Dendritic cell treated with granulocyte-macrophage colony-stimulating factor and Interleukin-4, amounts not matched to agents 40 ng/mL and 50 ng/mL, for 4 days (primary cell): ENCODE measurements around the gene RBP3.

Experiments
- H3K27ac Mint-ChIP-seq: one replicate; pipeline ENCODE4 v1.8.0; 2022; ENCODE audit warnings: mild to moderate bottlenecking, mixed read lengths
- H3K27me3 Mint-ChIP-seq: one replicate; pipeline ENCODE4 v1.8.0; 2022; ENCODE audit warnings: mild to moderate bottlenecking, mixed read lengths
- H3K36me3 Mint-ChIP-seq: one replicate; pipeline ENCODE4 v1.8.0; 2022; ENCODE audit warnings: low read depth, mixed read lengths
- H3K4me1 Mint-ChIP-seq: one replicate; pipeline ENCODE4 v1.8.0; 2022; ENCODE audit warnings: low read depth, mixed read lengths
- H3K4me3 Mint-ChIP-seq: one replicate; pipeline ENCODE4 v1.8.0; 2022; ENCODE audit warnings: mild to moderate bottlenecking, moderate library complexity, mixed read lengths
- H3K9me3 Mint-ChIP-seq: one replicate; pipeline ENCODE4 v1.8.0; 2022; ENCODE audit warnings: mixed read lengths
- intact Hi-C: fragments of 100-400 bp; cut with micrococcal nuclease; formaldehyde crosslinking; loops from one replicate; pipeline ENCODE4 v1.15.0; 2022

RBP3 gene

DNA sequence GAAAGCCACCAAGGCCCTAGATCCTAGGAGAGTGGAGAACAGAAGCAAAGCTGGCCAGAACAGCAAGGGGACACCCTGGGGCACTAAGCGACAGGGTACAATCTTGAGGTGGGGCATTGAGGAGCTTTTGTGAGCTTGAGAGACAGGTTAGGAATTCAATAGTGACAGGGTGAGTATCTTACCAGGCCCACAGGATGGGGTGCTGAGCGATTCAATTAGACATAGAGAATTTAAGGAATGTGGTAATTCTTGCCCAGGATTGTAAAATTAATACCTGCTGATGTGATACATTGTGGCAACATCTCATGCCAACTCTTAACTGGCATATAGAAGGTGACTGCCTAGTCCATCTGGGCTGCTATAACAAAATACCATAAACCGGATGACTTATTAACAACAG, 14.0 kb downstream of the RBP3 start:
- no peaks in the 10 kb centered on the region for H3K4me1 Mint-ChIP-seq
- no peaks in the 10 kb centered on the region for H3K27me3 Mint-ChIP-seq

DNA sequence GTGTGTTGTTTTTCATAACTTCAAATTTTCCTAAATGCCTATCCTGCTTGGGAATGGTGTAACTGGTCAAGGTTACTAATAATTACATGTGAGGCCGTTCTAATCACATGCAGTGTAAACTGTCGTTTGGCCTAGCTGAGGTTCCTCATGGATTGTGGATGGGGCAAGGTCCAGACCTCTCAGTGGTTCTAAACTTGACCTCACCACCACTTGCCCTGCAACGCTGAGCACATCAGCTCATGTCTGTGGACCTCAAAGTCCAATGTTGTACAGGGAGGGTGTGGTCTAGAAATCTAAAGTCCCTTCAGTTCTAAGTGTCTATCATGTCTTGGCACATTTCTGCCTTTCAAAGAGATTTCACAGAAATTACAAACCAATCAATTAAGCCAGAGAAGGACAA, 15.6 kb downstream of the RBP3 start:
- H3K4me3 Mint-ChIP-seq: no peak overlapping the region
- no peak overlapping the region for H3K27ac Mint-ChIP-seq
- H3K27me3 Mint-ChIP-seq: no peaks in the 10 kb centered on the region
- H3K36me3 Mint-ChIP-seq: no peaks in the 10 kb centered on the region
- no peaks in the 10 kb centered on the region for H3K4me1 Mint-ChIP-seq
- H3K9me3 Mint-ChIP-seq: no peaks in the 10 kb centered on the region
- intact Hi-C loops: no loop called here

More for the DNA sequence above, 14.0 kb downstream of the RBP3 start:
- H3K9me3 Mint-ChIP-seq: no peaks in the 10 kb centered on the region
- no peak overlapping the region for H3K4me3 Mint-ChIP-seq
- intact Hi-C loops: no loop called here
- H3K27ac Mint-ChIP-seq: no peak overlapping the region
- H3K36me3 Mint-ChIP-seq: no peaks in the 10 kb centered on the region

DNA sequence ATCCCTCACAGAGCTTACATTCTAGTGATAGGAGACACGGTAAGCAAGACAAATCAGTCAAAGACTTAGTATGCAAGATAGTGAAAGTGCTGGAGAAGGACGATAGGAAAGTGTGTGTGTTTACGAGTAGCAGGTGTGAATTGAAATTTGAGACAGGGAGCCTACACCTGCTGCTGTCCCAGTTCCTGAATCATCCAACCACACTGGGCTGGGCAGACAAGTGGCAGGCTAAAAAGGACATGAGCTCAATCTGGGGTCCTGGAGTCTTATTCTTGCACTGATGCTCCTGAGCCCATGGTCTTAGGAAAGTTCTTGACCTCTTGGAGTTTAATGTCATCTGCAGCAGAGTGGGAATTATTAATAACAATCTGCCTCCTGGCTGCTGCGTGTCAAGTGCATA, 16.2 kb downstream of the RBP3 start:
- no peaks in the 10 kb centered on the region for H3K27me3 Mint-ChIP-seq
- H3K9me3 Mint-ChIP-seq: no peaks in the 10 kb centered on the region
- H3K27ac Mint-ChIP-seq: no peak overlapping the region
- intact Hi-C loops: no loop called here
- H3K4me3 Mint-ChIP-seq: no peak overlapping the region
- no peaks in the 10 kb centered on the region for H3K4me1 Mint-ChIP-seq
- H3K36me3 Mint-ChIP-seq: no peaks in the 10 kb centered on the region

DNA sequence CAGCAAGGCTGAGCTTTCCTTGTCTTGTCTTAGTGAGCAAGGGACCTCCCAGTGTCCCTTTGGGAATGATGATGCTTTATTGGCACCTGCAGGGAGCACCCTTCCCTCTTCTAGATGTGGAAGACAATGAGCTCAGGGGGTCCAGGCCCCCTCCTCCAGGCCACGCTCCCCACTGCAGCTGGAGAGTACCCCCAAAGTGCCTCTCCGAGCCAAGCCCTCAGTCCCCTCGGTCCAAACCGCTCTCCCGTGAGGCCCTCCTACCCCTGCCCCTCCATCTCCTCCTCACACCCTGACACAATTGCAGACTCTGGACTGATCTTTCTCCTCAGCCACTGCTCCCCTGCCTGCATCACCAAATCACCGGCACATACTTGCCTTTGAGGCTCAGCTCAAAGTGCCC, 16.7 kb downstream of the RBP3 start:
- no peak overlapping the region for H3K4me3 Mint-ChIP-seq
- no peaks in the 10 kb centered on the region for H3K9me3 Mint-ChIP-seq
- H3K27ac Mint-ChIP-seq: no peak overlapping the region
- no peaks in the 10 kb centered on the region for H3K27me3 Mint-ChIP-seq
- no peaks in the 10 kb centered on the region for H3K36me3 Mint-ChIP-seq
- intact Hi-C loops: no loop called here
- no peaks in the 10 kb centered on the region for H3K4me1 Mint-ChIP-seq

DNA sequence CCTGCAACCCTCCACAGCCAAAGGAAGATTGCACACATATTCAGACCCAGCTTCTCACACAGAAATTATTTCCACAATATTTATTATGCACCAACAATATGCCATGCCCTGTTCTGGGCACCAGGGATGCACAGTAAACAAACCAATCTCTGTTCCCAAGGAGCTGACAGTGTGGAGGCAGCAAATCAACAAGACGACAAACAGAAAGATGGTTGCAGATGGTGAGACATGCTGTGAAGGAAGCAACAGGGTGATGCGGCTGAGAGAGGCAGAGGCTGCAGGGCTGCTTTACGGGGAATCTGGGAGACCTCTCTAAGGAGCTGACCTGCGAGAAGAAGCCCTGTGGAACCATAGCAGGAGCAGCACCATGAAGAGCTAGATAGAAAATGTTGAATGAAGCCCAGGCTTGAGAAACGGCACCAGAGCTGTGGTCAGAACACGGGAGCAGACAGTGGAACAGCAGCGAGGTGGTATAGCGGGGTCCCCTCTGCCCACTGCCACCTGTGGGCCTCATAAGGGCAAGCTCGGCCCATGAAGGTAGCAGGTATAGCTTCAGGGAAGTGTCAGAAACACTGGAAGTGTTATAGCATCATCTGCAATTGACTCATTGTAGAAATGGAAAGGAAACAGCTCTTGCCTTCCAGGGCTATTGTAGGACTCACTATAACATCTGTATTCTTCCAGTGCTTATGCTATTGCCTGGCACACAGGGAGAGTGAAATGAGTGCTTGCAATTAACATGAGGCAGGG, 17.4 kb downstream of the RBP3 start:
- Mint-ChIP-seq H3K27ac (no peak overlapping the region), H3K4me1 (no peaks in the 10 kb centered on the region), H3K4me3 (no peak overlapping the region), H3K9me3 (no peaks in the 10 kb centered on the region), H3K36me3 (no peaks in the 10 kb centered on the region), H3K27me3 (no peaks in the 10 kb centered on the region)
- intact Hi-C loops: no loop called here

DNA sequence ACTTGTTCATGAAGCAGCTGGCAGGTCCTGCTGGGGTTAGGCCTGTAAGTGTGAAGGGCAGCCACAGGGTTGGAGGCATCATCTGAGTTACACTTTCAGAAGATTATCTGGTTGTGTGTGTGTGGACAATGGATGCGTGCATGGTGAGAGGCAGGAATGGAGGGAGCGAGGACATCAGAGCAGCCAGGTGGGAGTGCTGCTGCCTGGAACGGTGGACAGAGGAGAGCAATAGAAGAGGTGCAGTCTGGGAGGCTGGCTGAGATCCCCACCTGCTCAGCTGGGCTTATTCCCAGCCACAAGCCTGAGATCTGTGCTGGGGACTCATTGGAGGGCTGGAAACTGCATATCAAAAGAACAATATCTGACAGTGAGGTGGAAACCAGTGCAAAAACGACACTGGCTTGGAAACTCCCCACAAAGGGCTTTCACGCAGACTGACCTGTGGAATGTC, 18.0 kb downstream of the RBP3 start:
- H3K27ac Mint-ChIP-seq: no peak overlapping the region
- H3K27me3 Mint-ChIP-seq: no peaks in the 10 kb centered on the region
- no peaks in the 10 kb centered on the region for H3K9me3 Mint-ChIP-seq
- H3K4me1 Mint-ChIP-seq: no peaks in the 10 kb centered on the region
- no peak overlapping the region for H3K4me3 Mint-ChIP-seq
- H3K36me3 Mint-ChIP-seq: no peaks in the 10 kb centered on the region
- intact Hi-C loops: no loop called here

DNA sequence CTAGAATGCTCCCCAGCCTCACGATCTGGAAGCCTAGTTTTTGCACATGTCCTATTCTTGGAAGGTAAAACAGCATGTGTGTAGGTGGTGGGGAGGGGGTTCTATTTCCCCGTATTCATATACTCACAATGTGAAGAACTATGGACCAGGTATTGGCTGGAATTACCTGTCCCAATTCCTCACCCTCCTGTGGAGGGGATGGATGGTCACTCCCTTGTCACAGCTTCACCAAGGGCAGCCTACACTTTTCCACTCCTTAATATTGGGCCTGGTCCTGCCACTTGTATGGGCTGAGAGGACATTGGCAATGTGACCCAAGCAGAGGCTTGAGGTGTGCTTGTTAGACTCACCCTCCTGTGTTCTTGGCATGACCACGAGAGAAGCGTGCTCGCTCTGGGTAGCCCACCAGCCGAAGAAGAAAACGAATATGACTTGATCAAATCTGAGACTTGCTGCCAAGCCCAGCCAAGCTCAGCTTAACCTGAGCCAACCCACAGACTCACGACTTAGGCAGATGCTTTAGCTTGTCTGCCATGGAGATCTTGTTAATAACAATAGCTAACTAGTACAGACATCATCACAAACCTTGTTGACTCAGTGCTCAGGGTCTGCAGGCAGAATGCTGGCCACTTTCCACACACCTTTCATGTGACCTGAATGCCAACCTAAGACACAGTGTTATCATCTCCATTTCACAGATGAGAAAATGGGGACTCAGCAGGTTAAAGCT, 18.7 kb downstream of the RBP3 start:
- Mint-ChIP-seq H3K4me1 (no peaks in the 10 kb centered on the region), H3K4me3 (no peak overlapping the region), H3K9me3 (no peaks in the 10 kb centered on the region), H3K36me3 (no peaks in the 10 kb centered on the region), H3K27me3 (no peaks in the 10 kb centered on the region), H3K27ac (no peak overlapping the region)
- intact Hi-C loops: no loop called here

DNA sequence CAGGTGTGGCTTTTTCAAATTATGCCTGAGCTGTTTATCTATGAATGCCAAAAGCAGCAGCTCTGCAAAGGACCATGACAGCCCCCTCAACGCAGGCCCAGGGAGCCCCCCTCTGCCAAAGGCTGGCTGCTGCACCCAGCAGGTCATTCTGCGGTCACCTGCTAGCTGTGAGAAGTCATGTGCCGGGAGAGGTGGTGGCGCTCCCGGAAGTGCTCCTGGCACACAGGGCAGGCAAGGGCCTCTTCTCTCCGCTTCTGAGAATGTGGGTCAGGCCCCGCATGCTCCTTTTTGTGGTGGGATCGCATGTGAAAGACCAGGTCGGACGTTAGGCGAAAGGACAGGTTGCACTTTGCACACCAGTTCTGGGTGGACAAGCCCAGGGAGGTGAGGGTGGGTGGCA, 19.5 kb downstream of the RBP3 start:
- Mint-ChIP-seq H3K27me3 (no peaks in the 10 kb centered on the region), H3K36me3 (no peaks in the 10 kb centered on the region), H3K9me3 (no peaks in the 10 kb centered on the region), H3K27ac (no peak overlapping the region), H3K4me3 (no peak overlapping the region), H3K4me1 (no peaks in the 10 kb centered on the region)
- intact Hi-C loops: no loop called here

DNA sequence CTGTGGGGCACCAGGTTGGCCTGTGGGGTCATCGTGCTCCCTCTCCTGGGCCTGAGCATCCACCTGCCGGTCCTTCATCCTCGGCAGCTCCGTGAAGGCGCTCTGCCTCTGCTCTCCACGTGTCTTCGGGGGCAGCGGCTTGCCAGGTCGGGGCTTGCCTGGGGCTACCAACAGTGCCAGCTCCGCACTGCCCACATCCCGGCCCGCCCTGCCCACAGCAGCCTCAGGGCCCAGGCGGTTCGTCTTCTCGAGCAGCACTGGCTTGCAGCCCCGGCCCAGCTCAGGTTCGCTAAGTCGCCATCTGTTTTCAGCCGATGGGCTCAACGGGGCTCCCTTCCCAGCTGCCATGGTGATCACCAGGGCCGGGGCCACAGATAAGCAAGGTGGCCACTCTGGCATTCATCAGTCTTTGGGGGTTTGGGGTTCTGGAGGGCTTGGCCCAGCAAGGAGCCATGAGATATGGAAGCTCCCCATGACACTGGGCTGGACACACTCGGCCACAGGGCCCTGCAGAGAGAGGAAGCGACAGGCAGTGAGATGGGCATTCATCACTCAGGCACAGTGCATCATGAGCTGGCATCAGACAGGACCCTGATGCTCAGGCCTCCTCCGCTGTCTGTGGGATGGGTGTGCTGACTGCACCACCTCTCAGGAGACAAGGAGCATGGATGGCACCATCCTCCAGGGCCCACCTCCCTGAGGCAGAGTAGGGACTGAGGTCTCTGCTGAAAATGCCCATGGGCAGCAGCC, 20.4 kb downstream of the RBP3 start:
- intact Hi-C loops: no loop called here
- no peaks in the 10 kb centered on the region for H3K27me3 Mint-ChIP-seq

DNA sequence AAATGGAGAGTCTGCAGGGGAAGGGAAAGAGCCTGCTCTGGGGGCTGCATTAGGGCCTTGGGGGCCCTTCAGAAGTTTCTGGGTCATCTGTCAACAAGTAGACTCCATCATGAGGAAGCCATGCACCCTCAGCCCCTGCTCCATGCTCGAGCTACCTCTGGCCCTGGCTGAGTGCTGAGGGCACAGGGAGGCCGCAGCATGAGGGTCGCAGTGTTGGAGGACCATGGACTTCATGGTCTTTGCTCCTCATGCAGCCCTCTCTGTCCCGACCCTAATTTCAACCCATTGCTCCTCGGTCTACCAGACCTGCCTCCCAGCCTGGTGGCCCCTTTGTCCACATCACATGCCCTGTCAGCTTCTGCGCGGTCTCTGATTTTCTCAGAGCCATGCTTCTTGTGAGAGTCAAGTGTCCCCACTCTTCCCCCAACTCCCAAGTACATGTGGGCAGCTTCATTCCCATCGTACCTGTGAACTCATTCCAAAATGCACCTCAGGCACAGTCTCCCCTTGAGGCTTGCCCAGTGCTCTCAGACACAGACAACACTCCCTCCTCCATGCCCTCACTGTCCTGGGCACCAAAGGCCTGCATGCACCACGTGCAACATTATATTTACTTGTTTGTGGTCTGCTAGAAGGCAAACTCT, 21.2 kb downstream of the RBP3 start:
- H3K4me3 Mint-ChIP-seq: no peak overlapping the region
- H3K27me3 Mint-ChIP-seq: no peaks in the 10 kb centered on the region
- no peaks in the 10 kb centered on the region for H3K36me3 Mint-ChIP-seq
- H3K9me3 Mint-ChIP-seq: no peaks in the 10 kb centered on the region
- intact Hi-C loops: no loop called here
- H3K4me1 Mint-ChIP-seq: no peaks in the 10 kb centered on the region
- H3K27ac Mint-ChIP-seq: peak overlapping the region; percentile 19

More for the DNA sequence above, 20.4 kb downstream of the RBP3 start:
- Mint-ChIP-seq H3K4me3 (no peak overlapping the region), H3K9me3 (no peaks in the 10 kb centered on the region), H3K4me1 (no peaks in the 10 kb centered on the region), H3K27ac (no peak overlapping the region), H3K36me3 (no peaks in the 10 kb centered on the region)

DNA sequence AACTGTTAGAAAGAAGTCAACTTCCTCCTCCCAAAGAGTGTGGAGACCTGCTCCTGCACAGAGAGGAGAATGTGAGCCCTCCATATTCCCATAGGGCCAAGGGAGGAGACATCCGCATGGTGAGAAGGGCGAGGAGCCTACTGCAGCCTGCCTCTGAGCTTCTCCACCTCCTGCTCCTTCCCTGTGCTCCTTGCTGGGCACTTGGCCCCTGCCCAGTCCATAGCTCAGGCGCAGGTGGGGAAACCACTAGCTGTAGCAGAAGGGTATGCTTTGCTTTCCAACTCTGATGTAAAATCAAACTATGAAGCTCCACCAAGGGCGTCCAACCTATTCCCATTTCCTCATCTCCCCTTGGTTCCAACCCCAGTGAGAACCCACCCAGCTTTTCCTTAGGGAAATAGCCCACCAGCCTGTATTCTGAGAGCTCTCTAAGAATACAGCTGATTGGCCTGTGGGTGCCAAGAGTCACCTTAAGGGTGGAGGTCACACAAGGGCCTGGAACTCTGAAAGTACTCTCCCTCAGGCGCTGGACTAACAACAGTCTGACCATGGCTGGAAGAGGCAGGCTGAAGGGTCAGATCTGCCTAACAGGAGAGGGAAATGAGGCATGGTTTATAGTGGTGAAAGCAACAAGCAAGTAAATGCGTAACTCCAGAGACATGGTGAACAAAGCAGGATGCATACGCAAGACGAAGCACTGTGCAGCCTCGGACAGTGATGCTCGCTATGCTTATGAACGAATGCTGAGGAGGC, 22.0 kb downstream of the RBP3 start:
- intact Hi-C loops: no loop called here
- no peaks in the 10 kb centered on the region for H3K27me3 Mint-ChIP-seq
- H3K9me3 Mint-ChIP-seq: no peaks in the 10 kb centered on the region
- H3K4me1 Mint-ChIP-seq: no peaks in the 10 kb centered on the region
- H3K36me3 Mint-ChIP-seq: no peaks in the 10 kb centered on the region
- no peak overlapping the region for H3K27ac Mint-ChIP-seq
- no peak overlapping the region for H3K4me3 Mint-ChIP-seq

DNA sequence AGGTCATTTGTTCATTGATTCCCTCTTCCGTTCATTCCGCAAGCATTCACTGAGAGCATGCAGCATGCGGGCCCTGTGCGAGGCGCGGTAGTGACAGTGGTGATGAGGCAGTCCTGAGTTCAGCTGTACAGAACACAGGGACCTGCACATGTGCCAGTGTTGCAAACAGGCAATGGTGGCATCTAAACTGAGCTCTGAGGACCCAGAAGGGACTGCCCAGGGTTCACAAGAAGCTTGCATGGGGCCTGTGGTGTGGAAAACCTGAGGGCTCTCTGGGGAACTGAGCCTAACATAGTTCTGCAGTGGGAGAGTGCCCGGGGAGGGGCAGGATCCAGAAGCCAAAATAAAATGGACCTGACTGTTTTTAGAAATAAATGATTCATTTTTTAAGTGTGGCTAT, 22.7 kb downstream of the RBP3 start:
- H3K27ac Mint-ChIP-seq: no peak overlapping the region
- H3K4me3 Mint-ChIP-seq: no peak overlapping the region
- intact Hi-C loops: no loop called here
- H3K27me3 Mint-ChIP-seq: peaks cover 3% of the 10 kb centered on the region
- no peaks in the 10 kb centered on the region for H3K36me3 Mint-ChIP-seq
- no peaks in the 10 kb centered on the region for H3K9me3 Mint-ChIP-seq
- no peaks in the 10 kb centered on the region for H3K4me1 Mint-ChIP-seq

DNA sequence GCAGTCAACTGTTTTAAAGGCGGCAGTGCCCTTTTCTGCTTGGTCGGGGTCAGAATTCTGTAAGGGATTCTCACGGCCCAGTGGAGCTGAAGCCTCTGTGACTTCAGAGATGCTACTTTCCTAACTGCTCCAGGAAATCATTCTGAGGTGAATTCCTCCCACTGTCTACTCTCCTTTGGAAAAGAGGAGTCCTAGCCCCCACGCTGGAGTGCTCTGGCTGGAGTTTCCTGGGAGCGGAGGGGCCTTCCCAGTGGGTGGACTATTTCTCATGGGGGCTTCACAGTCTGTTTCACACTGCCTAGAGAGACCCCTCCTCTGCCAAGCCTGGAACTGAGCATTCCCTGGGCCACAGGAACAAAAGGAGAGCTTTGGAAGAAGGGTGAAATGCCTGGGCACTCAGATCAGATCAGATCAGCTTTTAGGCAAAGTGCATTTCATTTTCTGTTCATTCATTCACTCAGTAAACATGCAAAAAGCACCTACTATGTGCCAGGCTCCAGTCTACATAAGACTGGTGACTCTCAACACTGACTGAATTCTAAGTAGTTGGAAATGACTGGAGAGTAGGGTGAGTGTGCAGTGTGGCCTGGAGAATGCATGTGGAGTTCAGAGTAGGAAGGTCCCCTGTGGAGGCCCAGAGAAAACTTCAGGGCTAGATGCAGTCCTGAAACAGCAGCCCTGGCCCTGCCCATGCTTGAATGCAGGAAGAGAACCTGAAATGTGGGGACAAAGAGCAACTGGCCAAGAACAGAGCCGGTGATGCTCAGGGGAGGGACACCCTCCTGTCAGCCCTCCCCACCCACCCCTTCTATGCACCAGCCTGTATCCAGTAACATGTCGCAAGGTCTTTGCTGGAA, 23.7 kb downstream of the RBP3 start:
- Mint-ChIP-seq H3K4me1 (no peaks in the 10 kb centered on the region), H3K4me3 (no peak overlapping the region), H3K27ac (no peak overlapping the region), H3K27me3 (peaks cover 13% of the 10 kb centered on the region), H3K36me3 (no peaks in the 10 kb centered on the region), H3K9me3 (no peaks in the 10 kb centered on the region)
- intact Hi-C loops: no loop called here
